Thoracic aorta (tissue), 2 donors: ENCODE results near the gene CPSF7. TPM values are rescaled to one million over a fixed set of nuclear protein-coding genes. Genes with fewer than 3 reads are reported as not detected.
"Not testable (repeated sequence)": the region's sequence is repeated elsewhere in the genome, so short reads cannot be mapped to it uniquely, and the experiment has no call there.

Experiments
- ATAC-seq: fragments of 150-250 bp; one replicate; pipeline ENCODE4 v1.8.0; 2017; ENCODE audit warnings: low read depth; ENCODE audit not compliant: insufficient number of reproducible peaks, low FRiP score
- DNase-seq: peaks from one replicate; pipeline ENCODE4 v3.0.0-alpha.2; 2020; ENCODE audit warnings: low spot score
- H3K27ac ChIP-seq, 2 donors: fragments of 200-600 bp; sonication (generic); 1 replicate in 1 of 2; 2 replicates in 1 of 2; pipeline ENCODE4 v1.5.1; 2016; ENCODE audit warnings: mild to moderate bottlenecking in 2 of 2, moderate library complexity in 2 of 2
- H3K27me3 ChIP-seq: fragments of 200-600 bp; sonication (generic); replicated peaks from 2 replicates; pipeline ENCODE4 v1.6.0; 2016; ENCODE audit warnings: mild to moderate bottlenecking; ENCODE audit not compliant: insufficient read depth
- H3K36me3 ChIP-seq: fragments of 200-600 bp; sonication (generic); one replicate; pipeline ENCODE4 v1.5.1; 2016
- H3K4me1 ChIP-seq, 2 donors: fragments of 200-600 bp; sonication (generic); 1 replicate in 1 of 2; 2 replicates in 1 of 2; pipeline versions ENCODE4 v1.5.1 to v1.6.0; 2016; ENCODE audit warnings: low read depth in 2 of 2, mild to moderate bottlenecking in 1 of 2; ENCODE audit not compliant: control insufficient read depth in 1 of 2
- H3K4me3 ChIP-seq: fragments of 200-600 bp; sonication (generic); 2 replicates; pipeline ENCODE4 v1.5.1; 2016; ENCODE audit warnings: mild to moderate bottlenecking
- H3K9me3 ChIP-seq: fragments of 200-600 bp; sonication (generic); 2 replicates; pipeline ENCODE4 v1.5.1; 2016
- CTCF ChIP-seq: fragments of 200-600 bp; sonication (generic); IDR thresholded peaks from one replicate; pipeline ENCODE4 v1.5.1; 2019; ENCODE audit warnings: antibody characterized with exemption
- total RNA-seq, 2 donors: library from RNA; depleted of rRNA; stranded (reverse); fragments of >200 nt; gene quantifications; one replicate each; pipeline versions ENCODE4 v1.1.0 to v1.2.3, GENCODE V29; 2016

The CPSF7 gene
- total RNA-seq, 2 donors from 2014 or later = 54.3 to 69.7 TPM

DNA sequence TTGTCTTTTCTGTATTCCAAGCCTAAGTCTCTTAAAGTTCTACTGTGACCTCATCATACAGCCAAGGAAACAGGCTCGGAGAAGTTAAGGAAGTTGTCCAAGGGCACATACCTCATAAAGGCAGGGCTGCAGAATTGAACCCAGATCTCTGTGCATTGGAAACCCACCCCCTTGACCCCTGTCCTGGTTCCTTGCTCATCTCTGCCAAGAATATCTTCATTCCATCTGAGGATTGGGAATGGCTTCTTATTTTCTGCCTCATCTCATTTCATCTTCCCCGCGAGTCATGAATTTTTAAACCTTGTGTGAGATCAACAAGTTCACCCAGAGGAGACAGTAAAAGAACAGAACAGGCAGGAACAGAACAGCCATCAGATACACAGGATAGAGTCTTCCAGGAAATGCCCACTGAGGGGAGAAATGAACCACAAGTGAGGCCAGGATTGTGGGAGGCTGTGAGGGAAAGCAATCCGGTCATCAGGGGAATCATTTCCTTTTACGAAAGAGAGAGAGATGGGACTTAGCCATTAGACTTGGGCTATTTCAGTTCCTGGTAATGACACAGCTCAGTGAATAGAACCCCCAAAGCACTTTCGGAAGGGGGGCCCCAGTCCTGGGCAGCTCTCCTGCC is 44.4 kb upstream of the CPSF7 start:
- Histone ChIP-seq H3K36me3 (no peaks in the 10 kb centered on the region), H3K27ac (no peak overlapping the region), H3K27me3 (no peaks in the 10 kb centered on the region), H3K4me1 (peaks cover 10 to 28% of the 10 kb centered on the region in 2 donors), H3K4me3 (no peak overlapping the region), H3K9me3 (no peaks in the 10 kb centered on the region)
- no peak for TF ChIP-seq CTCF
- DNase-seq (no peak), ATAC-seq (no peak)

GRCh38 chr11:61473370-61474012 is 43.7 kb upstream of the CPSF7 start:
- H3K27me3 ChIP-seq = no peaks in the 10 kb centered on the region
- DNase-seq (no peak), ATAC-seq (no peak)
- no peaks in the 10 kb centered on the region for H3K36me3 ChIP-seq
- no peak for TF ChIP-seq CTCF
- H3K4me1 ChIP-seq = peaks cover 10 to 28% of the 10 kb centered on the region in 2 donors
- peak overlapping the region in 1 of 2 donors; percentile 79 for H3K27ac ChIP-seq
- H3K4me3 ChIP-seq = no peak overlapping the region
- H3K9me3 ChIP-seq = no peaks in the 10 kb centered on the region

GRCh38 chr11:61472868-61473267 is 43.1 kb upstream of the CPSF7 start:
- DNase-seq = no peak
- Histone ChIP-seq H3K36me3 (no peaks in the 10 kb centered on the region), H3K27ac (peak overlapping the region; percentile 78 to 79), H3K4me1 (peaks cover 10 to 26% of the 10 kb centered on the region in 2 donors), H3K9me3 (no peaks in the 10 kb centered on the region), H3K27me3 (no peaks in the 10 kb centered on the region), H3K4me3 (no peak overlapping the region)
- TF ChIP-seq CTCF = no peak
- ATAC-seq = no peak

DNA sequence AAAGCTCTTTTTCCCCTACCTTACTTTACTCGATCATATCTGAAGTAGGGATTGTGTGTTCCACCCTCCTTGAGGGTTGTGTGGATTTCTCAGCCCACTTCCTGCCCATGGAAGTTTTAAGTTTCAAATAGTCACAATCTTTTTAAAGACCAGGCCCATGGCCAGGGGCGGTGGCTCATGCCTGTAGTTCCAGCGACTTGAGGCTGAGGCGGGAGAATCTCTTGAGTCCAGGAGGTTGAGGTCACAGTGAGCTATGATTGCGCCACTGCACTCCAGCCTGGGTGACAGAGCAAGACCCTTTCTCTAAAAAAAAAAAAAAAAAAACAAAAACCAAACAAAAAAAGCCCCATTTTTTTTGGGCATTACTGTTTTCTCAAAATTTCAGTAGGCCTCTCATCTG is 42.5 kb upstream of the CPSF7 start:
- DNase-seq = peak; percentile 76
- H3K27ac ChIP-seq = peak overlapping the region; percentile 78 to 79
- H3K9me3 ChIP-seq = no peaks in the 10 kb centered on the region
- H3K4me1 ChIP-seq = peaks cover 10 to 20% of the 10 kb centered on the region in 2 donors
- peak; percentile 86 for ATAC-seq
- no peak overlapping the region for H3K4me3 ChIP-seq
- no peaks in the 10 kb centered on the region for H3K27me3 ChIP-seq
- TF ChIP-seq CTCF = no peak
- no peaks in the 10 kb centered on the region for H3K36me3 ChIP-seq

- no peak for DNase-seq
- H3K9me3 ChIP-seq = no peaks in the 10 kb centered on the region
- TF ChIP-seq CTCF = no peak
- H3K4me1 ChIP-seq = peaks cover 10 to 14% of the 10 kb centered on the region in 2 donors
- no peaks in the 10 kb centered on the region for H3K27me3 ChIP-seq
- no peak overlapping the region for H3K27ac ChIP-seq
- no peak for ATAC-seq
- H3K36me3 ChIP-seq = no peaks in the 10 kb centered on the region
- H3K4me3 ChIP-seq = no peak overlapping the region
These were observed 38.2 kb upstream of the CPSF7 start for GRCh38 chr11:61468002-61468401.

DNA sequence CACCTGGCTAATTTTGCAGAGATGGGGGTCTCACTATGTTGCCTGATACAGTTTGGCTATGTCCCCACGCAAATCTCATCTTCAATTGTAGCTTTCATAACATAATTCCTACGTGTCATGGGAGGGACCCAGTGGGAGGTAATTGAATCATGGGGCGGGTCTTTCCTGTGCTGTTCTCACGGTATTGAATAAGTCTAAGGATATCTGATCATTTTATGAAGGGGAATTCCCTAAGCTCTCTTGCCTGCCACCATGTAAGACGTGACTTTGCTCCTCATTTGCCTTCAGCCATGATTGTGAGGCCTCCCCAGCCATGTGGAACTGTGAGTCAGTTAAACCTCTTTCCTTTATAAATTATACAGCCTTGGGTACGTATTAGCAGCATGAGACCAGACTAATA is 37.8 kb upstream of the CPSF7 start:
- not testable (repeated sequence) for H3K4me3 ChIP-seq, H3K9me3 ChIP-seq, ATAC-seq, DNase-seq, H3K27ac ChIP-seq, H3K27me3 ChIP-seq, H3K4me1 ChIP-seq, H3K36me3 ChIP-seq
